CD14-positive monocyte (primary cell): ENCODE results near the gene CSRNP3. TPM values are rescaled to one million over a fixed set of nuclear protein-coding genes. Genes with fewer than 3 reads are reported as not detected.

Experiments
- DNase-seq, 3 donors: peaks; one replicate each; pipeline ENCODE4 v3.0.0-alpha.2; 2011 to 2022
- H2AFZ ChIP-seq: 2 replicates; pipeline ENCODE4 v1.6.0; 2012; ENCODE audit warnings: mild to moderate bottlenecking, low read depth, low read length, inconsistent platforms; ENCODE audit not compliant: insufficient read depth, poor library complexity, severe bottlenecking
- H3K27ac ChIP-seq, 2 donors: 1 replicate in 1 of 2; 2 replicates in 1 of 2; pipeline ENCODE4 v1.5.1; 2012 to 2013; ENCODE audit warnings: low read length in 2 of 2, control low read depth in 1 of 2, inconsistent platforms in 1 of 2, low read depth in 1 of 2, mild to moderate bottlenecking in 1 of 2
- H3K27me3 ChIP-seq, 2 donors: one replicate each; pipeline versions ENCODE4 v1.6.0 to v1.6.1; 2011 to 2013; ENCODE audit warnings: low read length in 2 of 2; ENCODE audit not compliant: control insufficient read depth in 2 of 2, insufficient read depth in 2 of 2
- H3K36me3 ChIP-seq, 2 donors: replicated peaks in 1 of 2; 1 replicate in 1 of 2; 2 replicates in 1 of 2; pipeline versions ENCODE4 v1.5.1 to v1.6.1; 2012 to 2013; ENCODE audit warnings: low read length in 2 of 2, control low read depth in 1 of 2, inconsistent platforms in 1 of 2, mild to moderate bottlenecking in 1 of 2; ENCODE audit not compliant: insufficient read depth in 2 of 2, control insufficient read depth in 1 of 2
- H3K4me1 ChIP-seq, 2 donors: 1 replicate in 1 of 2; 2 replicates in 1 of 2; pipeline versions ENCODE4 v1.5.1 to v1.6.1; 2012 to 2013; ENCODE audit warnings: low read length in 2 of 2, control low read depth in 1 of 2, inconsistent platforms in 1 of 2, mild to moderate bottlenecking in 1 of 2, moderate library complexity in 1 of 2; ENCODE audit not compliant: insufficient read depth in 2 of 2, control insufficient read depth in 1 of 2
- H3K4me2 ChIP-seq: replicated peaks from 2 replicates; pipeline ENCODE3; 2012; ENCODE audit warnings: low read length, moderate library complexity, mild to moderate bottlenecking; ENCODE audit not compliant: poor library complexity, severe bottlenecking; ENCODE audit errors: extremely low read depth
- H3K4me3 ChIP-seq, 3 experiments: fragments of 200-600 bp in 1 of 3; sonication (generic) in 1 of 3; replicated peaks in 1 of 3; 1 replicate in 2 of 3; 2 replicates in 1 of 3; pipeline ENCODE4 v1.5.1; 2011 to 2013; ENCODE audit warnings: low read length in 3 of 3, mild to moderate bottlenecking in 3 of 3, control low read depth in 2 of 3, low read depth in 2 of 3, inconsistent platforms in 1 of 3, moderate library complexity in 1 of 3
- H3K79me2 ChIP-seq: 2 replicates; pipeline ENCODE4 v1.6.0; 2012; ENCODE audit warnings: mild to moderate bottlenecking, control low read depth, inconsistent platforms, low read length, moderate library complexity; ENCODE audit not compliant: insufficient read depth
- H3K9ac ChIP-seq: 2 replicates; pipeline ENCODE4 v1.6.0; 2017; ENCODE audit warnings: low read length, mild to moderate bottlenecking; ENCODE audit not compliant: insufficient read depth, poor library complexity, severe bottlenecking
- H3K9me3 ChIP-seq, 2 donors: replicated peaks in 1 of 2; 1 replicate in 1 of 2; 2 replicates in 1 of 2; pipeline versions ENCODE4 v1.5.1 to v1.6.1; 2012 to 2013; ENCODE audit warnings: low read length in 2 of 2, control low read depth in 1 of 2; ENCODE audit not compliant: control insufficient read depth in 1 of 2, insufficient read depth in 1 of 2
- H4K20me1 ChIP-seq: 2 replicates; pipeline ENCODE4 v1.6.0; 2012; ENCODE audit warnings: mild to moderate bottlenecking, low read length, control low read depth, moderate library complexity; ENCODE audit not compliant: insufficient read depth
- H3K27ac Mint-ChIP-seq, 7 donors: one replicate each; pipeline ENCODE4 v1.8.0; 2020; ENCODE audit warnings: mild to moderate bottlenecking in 7 of 7, mixed read lengths in 7 of 7, moderate library complexity in 6 of 7, inconsistent platforms in 2 of 7
- H3K27me3 Mint-ChIP-seq, 3 donors: one replicate each; pipeline ENCODE4 v1.8.0; 2021 to 2022; ENCODE audit warnings: low read depth in 3 of 3, mild to moderate bottlenecking in 3 of 3, mixed read lengths in 3 of 3, moderate library complexity in 3 of 3, inconsistent platforms in 1 of 3
- H3K36me3 Mint-ChIP-seq, 2 donors: one replicate each; pipeline ENCODE4 v1.8.0; 2020; ENCODE audit warnings: mixed read lengths in 2 of 2, inconsistent platforms in 1 of 2, mild to moderate bottlenecking in 1 of 2
- H3K4me1 Mint-ChIP-seq: one replicate; pipeline ENCODE4 v1.8.0; 2020; ENCODE audit warnings: mild to moderate bottlenecking, mixed read lengths
- H3K4me3 Mint-ChIP-seq, 2 donors: one replicate each; pipeline ENCODE4 v1.8.0; 2020; ENCODE audit warnings: mild to moderate bottlenecking in 2 of 2, mixed read lengths in 2 of 2, moderate library complexity in 1 of 2
- H3K9me3 Mint-ChIP-seq, 7 donors: one replicate each; pipeline ENCODE4 v1.8.0; 2020 to 2022; ENCODE audit warnings: mixed read lengths in 7 of 7, mild to moderate bottlenecking in 6 of 7, moderate library complexity in 6 of 7, inconsistent platforms in 2 of 7
- CTCF ChIP-seq: fragments of 200-600 bp; IDR thresholded peaks from one replicate; pipeline ENCODE4 v1.8.0; 2022; ENCODE audit warnings: antibody characterized with exemption, mild to moderate bottlenecking
- WGBS: methylation state at CpG from one replicate; pipeline ENCODE4 v1.1.5; 2013; ENCODE audit warnings: missing lambda C conversion rate; ENCODE audit not compliant: insufficient coverage; 5-methylcytosine and 5-hydroxymethylcytosine counted together
- intact Hi-C, 2 donors: fragments of 100-400 bp; cut with micrococcal nuclease; formaldehyde crosslinking; loops; one replicate each; pipeline versions ENCODE4 v1.15.0 to v1.15.1; 2023
- polyA plus RNA-seq, 3 donors: library from polyadenylated mRNA; depleted of rRNA in 1 of 3; unstranded in 2 of 3; stranded (reverse) in 1 of 3; fragments of 300-500 nt in 2 of 3; fragments of >200 nt in 1 of 3; fragmentation: Illumina TruSeq in 2 of 3; gene quantifications; 1 replicate in 2 of 3; 2 replicates in 1 of 3; pipeline ENCODE4 v1.2.3, GENCODE V29; 2012 to 2021

Gene CSRNP3
- polyA plus RNA-seq, 3 donors, result not detected

- H3K27me3 ChIP-seq, result no peaks in the 10 kb centered on the region
- no peaks in the 10 kb centered on the region for H3K9me3 ChIP-seq
- no peaks in the 10 kb centered on the region for H3K79me2 ChIP-seq
- H3K4me2 ChIP-seq, result no peak overlapping the region
- H3K9me3 Mint-ChIP-seq, result no peaks in the 10 kb centered on the region
- H2AFZ ChIP-seq, result no peak overlapping the region
- no peak overlapping the region for H3K27ac ChIP-seq
- H3K27me3 Mint-ChIP-seq, result peaks cover 0 to 4% (median 2%) of the 10 kb centered on the region in 3 donors
- H3K9ac ChIP-seq, result no peak overlapping the region
- no peak for DNase-seq
- no peak overlapping the region for H3K4me3 ChIP-seq
- H3K36me3 ChIP-seq, result no peaks in the 10 kb centered on the region
- no peaks in the 10 kb centered on the region for H3K4me1 ChIP-seq
- H3K4me3 Mint-ChIP-seq, result no peak overlapping the region
- TF ChIP-seq CTCF, result no peak
- no peaks in the 10 kb centered on the region for H3K4me1 Mint-ChIP-seq
- no peaks in the 10 kb centered on the region for H3K36me3 Mint-ChIP-seq
- no peak overlapping the region for H3K27ac Mint-ChIP-seq
- intact Hi-C loops, result no loop called here
- 96% methylated on average over 4 of the region's 5 CpGs for WGBS
- H4K20me1 ChIP-seq, result no peaks in the 10 kb centered on the region
Observed at GRCh38 chr2:165700531-165700930, 231.0 kb downstream of the CSRNP3 start.

GRCh38 chr2:165701147-165701546, 231.6 kb downstream of the CSRNP3 start:
- intact Hi-C loops, result no loop called here
- 91% methylated on average over 3 of the region's 6 CpGs for WGBS
- Histone ChIP-seq H3K9me3 (no peaks in the 10 kb centered on the region), H2AFZ (no peak overlapping the region), H3K4me2 (no peak overlapping the region), H3K27ac (no peak overlapping the region), H3K27me3 (no peaks in the 10 kb centered on the region), H3K4me1 (no peaks in the 10 kb centered on the region), H3K9ac (no peak overlapping the region), H3K79me2 (no peaks in the 10 kb centered on the region), H4K20me1 (no peaks in the 10 kb centered on the region), H3K4me3 (no peak overlapping the region), H3K36me3 (no peaks in the 10 kb centered on the region)
- Mint-ChIP-seq H3K4me1 (no peaks in the 10 kb centered on the region), H3K4me3 (no peak overlapping the region), H3K36me3 (no peaks in the 10 kb centered on the region), H3K27ac (no peak overlapping the region), H3K27me3 (peaks cover 0 to 4% (median 2%) of the 10 kb centered on the region in 3 donors), H3K9me3 (no peaks in the 10 kb centered on the region)
- no peak for DNase-seq
- TF ChIP-seq CTCF, result no peak
